Measurements from ENCODE around the gene CAMK2B. TPM values are rescaled to one million over a fixed set of nuclear protein-coding genes. Genes with fewer than 3 reads are reported as not detected.

CAMK2B gene
- total RNA-seq, 1 experiment from 2014 or later: not detected

DNA sequence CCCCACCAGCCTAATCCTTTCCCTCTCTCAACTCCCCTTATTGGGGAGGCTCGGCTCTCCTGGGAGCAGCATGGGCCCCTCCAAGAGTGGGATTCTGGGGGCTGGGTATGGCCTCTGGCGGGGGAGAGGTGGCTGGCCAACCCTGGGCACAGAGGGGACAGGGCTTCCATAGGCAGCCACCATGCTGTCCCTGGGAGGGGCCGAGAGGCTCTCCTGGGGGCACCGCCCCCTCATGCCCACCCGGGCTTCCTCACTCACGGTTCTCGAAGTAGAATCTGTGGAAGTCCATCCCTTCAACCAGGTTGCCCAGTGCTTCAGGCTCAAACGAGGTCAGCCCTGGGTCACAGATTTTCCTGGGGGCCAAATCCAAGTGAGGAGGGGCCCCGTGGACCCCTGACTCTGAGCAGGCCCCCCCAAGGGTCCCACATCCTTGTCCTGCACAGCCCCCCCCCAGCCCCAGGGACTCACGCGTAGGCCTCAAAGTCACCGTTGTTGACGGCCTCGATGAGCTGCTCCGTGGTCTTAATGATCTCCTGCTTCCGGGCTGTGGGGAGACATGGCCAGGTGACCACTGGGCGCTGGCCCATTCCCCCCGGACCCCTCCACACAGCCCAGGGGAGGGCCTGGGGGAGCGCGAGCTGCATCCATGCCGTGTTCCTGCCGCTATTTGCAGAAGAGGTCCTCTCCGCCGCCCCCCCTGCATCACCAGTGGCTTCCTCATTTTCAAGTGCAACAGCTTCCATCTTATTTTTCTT lies 104.9 kb downstream of the CAMK2B start:
- H3K4me3 Mint-ChIP-seq (ENCODE audit: unreplicated experiment): no peak overlapping the region

DNA sequence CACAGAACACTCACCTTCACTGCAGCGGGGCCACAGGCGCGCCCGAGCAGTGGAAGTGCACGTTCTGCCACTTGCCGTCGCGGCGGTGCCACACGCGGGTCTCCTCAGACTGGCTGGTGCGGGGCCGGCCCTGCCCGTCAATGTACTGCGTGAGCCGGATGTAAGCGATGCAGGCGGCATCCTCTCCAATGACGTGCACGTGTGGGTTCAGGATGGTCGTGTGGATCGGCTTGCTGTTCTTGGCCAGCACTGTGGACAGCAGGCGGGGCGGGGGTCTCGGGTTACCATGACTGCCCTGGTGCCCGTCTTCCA lies 105.4 kb downstream of the CAMK2B start:
- no peak for DNase-seq
- Mint-ChIP-seq H3K9me3 (ENCODE audit: unreplicated experiment) (no peaks in the 10 kb centered on the region), H3K27ac (ENCODE audit: unreplicated experiment) (no peak overlapping the region), H3K4me3 (ENCODE audit: unreplicated experiment) (no peak overlapping the region), H3K4me1 (ENCODE audit: low read depth, unreplicated experiment) (no peaks in the 10 kb centered on the region), H3K36me3 (ENCODE audit: insufficient read depth, unreplicated experiment) (no peaks in the 10 kb centered on the region), H3K27me3 (ENCODE audit: insufficient read depth, unreplicated experiment) (peaks cover 5% of the 10 kb centered on the region)
- intact Hi-C loops (cut with micrococcal nuclease; ENCODE audit: unreplicated experiment): no loop called here
- H3K27me3 ChIP-seq (replicated peaks; ENCODE audit: control insufficient read depth, insufficient read depth, low read length): no peaks in the 10 kb centered on the region
- POLR2A ChIA-PET: no interaction called here
- no peaks in the 10 kb centered on the region for H3K4me1 ChIP-seq
- TF ChIP-seq, protein P1, sequence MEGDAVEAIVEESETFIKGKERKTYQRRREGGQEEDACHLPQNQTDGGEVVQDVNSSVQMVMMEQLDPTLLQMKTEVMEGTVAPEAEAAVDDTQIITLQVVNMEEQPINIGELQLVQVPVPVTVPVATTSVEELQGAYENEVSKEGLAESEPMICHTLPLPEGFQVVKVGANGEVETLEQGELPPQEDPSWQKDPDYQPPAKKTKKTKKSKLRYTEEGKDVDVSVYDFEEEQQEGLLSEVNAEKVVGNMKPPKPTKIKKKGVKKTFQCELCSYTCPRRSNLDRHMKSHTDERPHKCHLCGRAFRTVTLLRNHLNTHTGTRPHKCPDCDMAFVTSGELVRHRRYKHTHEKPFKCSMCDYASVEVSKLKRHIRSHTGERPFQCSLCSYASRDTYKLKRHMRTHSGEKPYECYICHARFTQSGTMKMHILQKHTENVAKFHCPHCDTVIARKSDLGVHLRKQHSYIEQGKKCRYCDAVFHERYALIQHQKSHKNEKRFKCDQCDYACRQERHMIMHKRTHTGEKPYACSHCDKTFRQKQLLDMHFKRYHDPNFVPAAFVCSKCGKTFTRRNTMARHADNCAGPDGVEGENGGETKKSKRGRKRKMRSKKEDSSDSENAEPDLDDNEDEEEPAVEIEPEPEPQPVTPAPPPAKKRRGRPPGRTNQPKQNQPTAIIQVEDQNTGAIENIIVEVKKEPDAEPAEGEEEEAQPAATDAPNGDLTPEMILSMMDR (IDR thresholded peaks at IDR 0.05; ENCODE audit: insufficient read depth in 1 of 2, low read depth in 1 of 2, low read length in 1 of 2, severe bottlenecking in 1 of 2, unreplicated experiment in 1 of 2): no peak
- no TSS peak for BruUV-seq (replicated peaks)
- CTCF ChIA-PET: no interaction called here
- no peaks in the 10 kb centered on the region for H3K36me3 ChIP-seq (ENCODE audit: control insufficient read depth, insufficient read depth, low read length)
- H3K9me3 ChIP-seq: no peaks in the 10 kb centered on the region
- no peak overlapping the region for H3K4me3 ChIP-seq (ENCODE audit: low read depth, low read length)

More for the DNA sequence above, 104.9 kb downstream of the CAMK2B start:
- Histone ChIP-seq H3K4me3 (ENCODE audit: low read depth, low read length) (no peak overlapping the region), H3K4me1 (no peaks in the 10 kb centered on the region), H3K36me3 (ENCODE audit: control insufficient read depth, insufficient read depth, low read length) (no peaks in the 10 kb centered on the region), H3K9me3 (no peaks in the 10 kb centered on the region), H3K27me3 (replicated peaks; ENCODE audit: control insufficient read depth, insufficient read depth, low read length) (no peaks in the 10 kb centered on the region)
- no peaks in the 10 kb centered on the region for H3K4me1 Mint-ChIP-seq (ENCODE audit: low read depth, unreplicated experiment)
- BruUV-seq (replicated peaks): no TSS peak
- no peaks in the 10 kb centered on the region for H3K36me3 Mint-ChIP-seq (ENCODE audit: insufficient read depth, unreplicated experiment)
- peaks cover 6% of the 10 kb centered on the region for H3K27me3 Mint-ChIP-seq (ENCODE audit: insufficient read depth, unreplicated experiment)
- ChIA-PET CTCF (interaction anchor here (0.6 kb wide), 2 partner anchors 342 to 974 kb away, joined by 3 to 4 read pairs; no protein-coding TSS in a partner anchor), POLR2A (no interaction called here)
- intact Hi-C loops (cut with micrococcal nuclease; ENCODE audit: unreplicated experiment): no loop called here
- no peak overlapping the region for H3K27ac Mint-ChIP-seq (ENCODE audit: unreplicated experiment)
- TF ChIP-seq, protein P1 (IDR thresholded peaks at IDR 0.05; ENCODE audit: insufficient read depth in 1 of 2, low read depth in 1 of 2, low read length in 1 of 2, severe bottlenecking in 1 of 2, unreplicated experiment in 1 of 2): no peak
- DNase-seq: no peak
- H3K9me3 Mint-ChIP-seq (ENCODE audit: unreplicated experiment): no peaks in the 10 kb centered on the region

DNA sequence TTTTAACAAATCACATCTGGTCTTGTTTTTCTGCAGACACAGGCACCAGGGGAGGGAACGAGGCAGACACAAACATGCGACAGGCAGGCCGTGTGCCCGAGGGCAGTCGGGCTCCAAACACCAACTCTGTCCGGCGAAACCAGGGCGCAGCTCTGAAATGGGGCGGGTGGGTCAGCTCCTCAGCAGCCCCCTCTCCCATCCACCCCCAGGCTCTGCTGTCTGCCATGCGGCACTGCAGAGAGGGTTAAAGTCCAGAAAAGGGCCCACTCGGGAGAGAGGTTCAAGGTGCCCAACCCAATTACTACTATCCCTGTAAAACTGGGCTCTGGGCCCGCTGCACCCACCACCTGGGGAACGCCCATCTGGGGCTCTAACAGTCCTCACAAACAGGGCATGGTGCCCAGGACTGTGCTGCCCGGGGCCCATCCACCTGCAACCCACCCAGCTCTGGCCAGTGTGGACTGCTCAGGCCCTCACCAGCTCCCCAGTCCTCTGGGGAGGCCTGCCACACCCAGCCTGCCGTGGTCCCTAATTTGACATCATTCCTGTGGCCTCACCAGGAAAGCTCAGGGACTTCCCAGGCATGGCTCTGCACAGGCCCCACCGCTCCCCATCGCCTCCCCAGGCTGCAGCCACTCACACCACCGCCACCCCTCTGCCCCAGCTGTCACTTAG lies 105.9 kb downstream of the CAMK2B start:
- POLR2A ChIA-PET: interaction anchor here (0.7 kb wide), 1 partner anchor 28 kb away, joined by 9 read pairs; no protein-coding TSS in a partner anchor
- Mint-ChIP-seq H3K27me3 (ENCODE audit: insufficient read depth, unreplicated experiment) (peaks cover 5% of the 10 kb centered on the region), H3K4me1 (ENCODE audit: low read depth, unreplicated experiment) (no peaks in the 10 kb centered on the region), H3K4me3 (ENCODE audit: unreplicated experiment) (no peak overlapping the region), H3K27ac (ENCODE audit: unreplicated experiment) (no peak overlapping the region), H3K36me3 (ENCODE audit: insufficient read depth, unreplicated experiment) (peaks cover 3% of the 10 kb centered on the region), H3K9me3 (ENCODE audit: unreplicated experiment) (no peaks in the 10 kb centered on the region)
- CTCF ChIA-PET: no interaction called here
- no peaks in the 10 kb centered on the region for H3K4me1 ChIP-seq
- TF ChIP-seq, protein P1 (IDR thresholded peaks at IDR 0.05; ENCODE audit: insufficient read depth in 1 of 2, low read depth in 1 of 2, low read length in 1 of 2, severe bottlenecking in 1 of 2, unreplicated experiment in 1 of 2): no peak
- H3K9me3 ChIP-seq: no peaks in the 10 kb centered on the region
- BruUV-seq (replicated peaks): no TSS peak
- intact Hi-C loops (cut with micrococcal nuclease; ENCODE audit: unreplicated experiment): no loop called here
- no peaks in the 10 kb centered on the region; the same call in 1 of the 2 replicates for H3K36me3 ChIP-seq (ENCODE audit: control insufficient read depth, insufficient read depth, low read length)
- DNase-seq: no peak
- no peak overlapping the region for H3K4me3 ChIP-seq (ENCODE audit: low read depth, low read length)
- H3K27me3 ChIP-seq (replicated peaks; ENCODE audit: control insufficient read depth, insufficient read depth, low read length): no peaks in the 10 kb centered on the region

Measured in Caco-2 (cell line).